Activated CD8-positive, alpha-beta memory T cell treated with anti-CD3 and anti-CD28 coated beads, Interleukin-2, amount 50 U/mL, for 1 hour (primary cell): ENCODE data around the gene TRABD2A.

Experiments used
- DNase-seq: peaks from one replicate; pipeline ENCODE4 v3.0.0-alpha.2; 2020; ENCODE audit errors: extremely low read depth

The TRABD2A gene

DNA sequence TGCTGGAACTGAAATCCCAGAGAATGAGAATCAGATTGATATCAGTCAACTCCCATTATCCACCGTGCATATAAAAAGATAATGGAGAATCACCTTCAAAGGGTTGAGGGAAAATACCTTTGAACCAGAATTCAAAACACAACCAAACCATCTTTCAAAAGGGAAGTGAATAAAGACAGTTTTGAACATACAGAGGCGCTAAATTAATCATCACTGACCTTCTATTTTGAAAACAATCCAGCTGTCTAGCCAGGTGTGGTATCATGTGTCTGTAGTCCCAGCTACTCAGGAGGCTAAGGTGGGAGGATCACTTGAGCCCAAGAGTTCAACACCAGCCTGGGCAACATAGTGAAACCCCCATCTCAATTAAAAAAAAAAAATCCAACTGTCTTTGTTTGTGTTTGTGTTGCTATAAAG is 63.6 kb downstream of the TRABD2A start:
- DNase-seq = no peak

DNA sequence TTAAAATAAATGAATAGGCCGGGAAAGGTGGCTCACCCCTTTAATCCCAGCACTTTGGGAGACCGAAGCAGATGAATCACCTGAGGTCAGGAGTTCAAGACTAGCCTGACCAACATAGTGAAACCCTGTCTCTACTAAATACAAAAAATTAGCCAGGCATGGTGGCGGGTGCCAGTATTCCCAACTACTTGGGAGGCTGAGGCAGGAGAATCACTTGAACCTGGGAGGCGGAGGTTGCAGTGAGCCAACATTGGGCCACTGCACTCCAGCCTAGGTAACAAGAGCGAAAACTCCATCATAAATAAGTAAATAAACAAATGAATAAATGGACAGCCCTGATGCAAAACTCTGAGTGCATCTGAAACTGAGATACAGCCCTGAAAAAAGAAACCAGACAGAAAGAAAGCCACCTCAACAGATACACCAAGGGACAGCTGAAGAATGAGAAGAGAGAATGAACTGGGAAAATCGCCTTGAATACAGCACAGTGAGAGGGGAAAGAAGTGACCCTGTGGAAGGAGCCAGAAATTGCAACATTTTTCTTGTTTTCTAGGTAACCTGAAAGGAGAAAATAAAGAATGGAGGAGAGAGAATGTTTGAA is 64.4 kb downstream of the TRABD2A start:
- DNase-seq = no peak

DNA sequence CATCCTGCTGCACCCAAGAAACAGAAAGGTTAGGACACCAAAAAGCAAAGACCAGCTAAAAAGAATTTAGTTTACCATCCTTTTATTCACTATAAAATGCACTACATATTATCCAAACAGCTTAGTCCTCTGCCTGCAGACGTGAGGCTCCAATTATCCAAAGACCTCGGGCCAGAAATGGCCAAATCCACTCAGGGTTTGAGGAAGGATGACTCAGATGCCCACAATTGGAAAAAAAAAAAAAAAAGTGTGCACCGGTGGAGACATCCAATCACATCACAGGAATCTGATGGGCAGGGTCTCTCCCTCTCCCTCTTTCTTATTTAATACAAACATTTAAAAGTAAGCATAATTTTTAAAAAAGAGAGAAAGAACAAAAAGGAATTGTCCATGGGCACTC is 65.7 kb downstream of the TRABD2A start:
- no peak for DNase-seq

DNA sequence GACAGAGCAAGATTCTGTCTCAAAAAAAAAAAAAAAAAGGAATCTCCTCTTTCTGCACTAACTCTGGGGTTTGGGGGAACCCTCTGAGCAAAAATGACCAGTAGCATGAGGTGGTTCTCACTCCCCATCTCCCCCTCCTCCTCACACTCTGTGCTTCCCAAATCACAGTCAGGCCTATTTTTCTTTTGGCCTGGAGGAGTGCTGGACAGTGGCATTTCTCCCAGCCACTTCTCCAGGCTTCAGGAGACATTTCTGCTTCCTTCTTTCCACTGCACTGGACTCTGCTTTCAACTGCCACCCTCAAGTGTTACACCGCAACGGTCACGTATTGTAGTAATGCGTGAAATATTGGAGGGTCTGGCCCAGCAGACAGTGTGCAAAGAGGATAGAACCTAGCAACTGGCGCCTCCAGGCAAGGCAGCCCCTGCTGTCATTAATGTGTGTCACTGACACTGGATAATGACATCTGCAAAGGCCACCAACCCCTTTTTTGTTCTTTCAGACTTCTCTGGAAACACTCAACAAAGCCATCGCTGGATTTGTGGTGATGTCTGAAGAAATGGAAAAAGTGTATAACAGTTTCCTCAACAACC is 68.9 kb downstream of the TRABD2A start:
- DNase-seq = no peak

DNA sequence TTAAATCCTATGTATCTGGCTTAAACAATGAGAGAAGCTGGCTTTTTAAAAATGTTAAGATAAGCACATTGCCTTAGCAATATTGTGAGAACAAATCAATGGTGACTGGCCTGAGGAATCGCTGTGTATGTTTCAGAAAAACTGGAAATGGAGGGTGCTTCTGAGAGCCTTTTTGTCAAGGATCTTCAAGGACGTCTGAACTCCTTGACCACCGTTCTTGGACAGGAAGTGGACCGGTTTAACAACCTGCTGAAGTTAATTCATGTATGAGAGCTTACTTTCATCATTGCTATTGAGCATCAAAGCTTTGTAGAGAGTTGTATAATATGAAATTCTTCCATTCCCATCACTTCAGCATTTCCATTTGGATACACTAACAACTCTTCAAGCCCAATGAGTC is 72.6 kb downstream of the TRABD2A start:
- no peak for DNase-seq

DNA sequence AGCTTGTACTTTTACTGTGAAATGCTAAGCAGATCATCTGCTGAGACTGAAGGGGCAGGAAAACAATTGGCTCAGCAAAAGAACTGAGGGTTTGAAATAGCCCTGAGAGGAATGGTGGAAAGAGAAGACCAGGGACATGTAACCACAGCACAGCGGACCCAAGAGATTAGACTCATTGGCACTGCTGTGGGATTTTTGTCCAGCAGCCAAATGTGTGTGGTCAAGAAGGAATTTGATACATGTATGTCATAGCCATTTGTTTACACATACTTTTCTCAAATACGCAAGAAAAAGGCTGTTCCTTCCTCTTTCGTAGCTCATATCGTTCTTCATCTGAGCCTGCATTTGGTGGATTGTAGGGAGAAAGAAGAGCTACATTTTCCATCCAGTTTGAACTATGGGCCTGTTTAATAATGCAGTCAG is 73.8 kb downstream of the TRABD2A start:
- no peak for DNase-seq

DNA sequence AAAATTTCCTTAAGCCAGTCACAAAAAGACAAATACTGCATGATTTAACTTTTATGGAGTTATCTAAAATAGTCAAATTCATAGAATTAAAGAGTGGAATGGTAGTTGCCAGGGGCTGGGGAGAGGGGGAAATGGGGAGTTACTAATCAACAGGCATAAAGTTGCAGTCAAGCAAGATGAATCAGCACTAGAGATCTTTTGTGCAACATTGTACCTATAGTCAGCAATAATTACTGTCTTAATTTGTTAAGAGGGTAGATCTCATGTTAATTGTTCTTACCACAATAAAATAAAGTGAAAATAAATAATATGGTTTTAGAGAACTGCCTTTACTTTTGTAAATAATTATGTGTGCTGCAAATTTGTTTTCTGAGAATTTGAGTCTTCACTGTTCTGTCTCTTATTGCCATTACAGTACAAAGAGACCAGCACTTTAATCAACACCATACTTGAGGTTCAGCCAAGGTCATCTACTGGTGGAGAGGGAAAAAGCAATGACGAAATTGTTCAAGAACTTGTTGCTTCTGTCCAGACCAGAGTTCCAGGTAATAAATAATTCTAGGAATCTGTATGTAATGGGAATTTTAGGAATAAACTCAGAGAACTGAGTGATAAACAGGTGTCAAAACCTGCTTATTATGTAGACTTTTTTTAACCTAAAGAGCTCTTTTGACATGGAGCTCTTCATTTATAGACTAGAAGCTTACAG is 75.5 kb downstream of the TRABD2A start:
- no peak for DNase-seq

DNA sequence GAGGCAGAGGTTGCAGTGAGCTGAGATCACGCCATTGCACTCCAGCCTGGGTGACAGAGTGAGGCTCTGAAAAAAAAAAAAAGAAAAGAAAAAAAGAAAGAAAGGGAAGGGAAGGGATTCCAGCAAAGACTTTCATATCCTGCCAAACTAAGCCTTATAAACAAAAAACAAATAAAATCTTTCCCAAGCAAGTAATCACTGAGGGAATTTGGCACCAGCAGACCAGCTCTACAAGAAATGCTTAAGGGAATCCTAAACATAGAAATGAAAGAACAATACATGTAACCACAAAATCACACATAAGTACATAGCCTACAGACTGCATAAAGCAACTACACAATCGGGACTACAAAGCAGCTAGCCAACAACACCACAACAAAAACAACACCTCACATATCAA is 79.1 kb downstream of the TRABD2A start:
- DNase-seq = no peak

DNA sequence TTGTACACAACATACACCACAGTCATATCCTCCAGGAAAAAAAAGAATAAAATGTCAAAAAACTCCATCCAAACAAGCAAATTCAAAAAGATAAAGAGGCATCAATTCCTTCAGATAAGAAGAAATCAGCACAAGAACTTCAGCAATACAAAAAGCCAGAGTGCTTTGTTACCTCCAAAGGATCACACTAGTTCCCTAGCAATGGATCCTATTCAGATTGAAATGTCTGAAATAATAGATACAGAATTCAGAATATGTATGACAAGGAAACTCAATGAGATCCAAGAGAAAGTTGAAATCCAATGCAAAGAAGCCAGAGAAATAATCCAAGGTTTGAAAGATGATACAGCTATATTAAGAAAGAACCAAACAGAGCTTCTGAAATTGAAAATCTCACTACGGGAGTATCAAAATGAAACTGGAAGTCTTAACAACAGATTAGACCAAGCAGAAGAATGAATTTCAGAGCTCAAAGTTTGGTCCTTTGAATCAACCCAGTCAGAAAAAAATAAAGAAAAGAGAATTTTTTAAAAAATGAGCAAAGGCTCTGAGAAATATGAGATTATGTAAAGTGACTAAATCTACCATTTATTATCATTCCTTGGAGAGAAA is 80.6 kb downstream of the TRABD2A start:
- DNase-seq = no peak

DNA sequence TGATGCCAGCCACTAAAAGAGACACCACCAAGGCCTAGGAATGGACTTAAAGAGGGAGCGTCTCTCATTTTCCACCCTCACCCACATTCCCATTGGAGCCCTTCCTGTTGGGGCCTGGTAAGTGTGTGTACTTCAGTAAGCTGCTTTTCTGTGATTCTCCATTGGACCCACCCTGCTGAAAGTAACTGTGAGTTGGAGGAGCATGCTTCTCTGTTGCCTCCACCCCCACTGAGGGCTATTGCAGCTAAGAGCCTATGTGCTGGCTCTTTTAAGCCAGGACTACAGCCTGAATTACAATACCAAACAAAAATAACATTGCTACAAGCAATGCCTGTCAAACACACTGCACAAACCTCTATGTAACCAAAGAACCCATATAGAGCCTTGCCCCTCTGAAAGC is 81.1 kb downstream of the TRABD2A start:
- DNase-seq = no peak

DNA sequence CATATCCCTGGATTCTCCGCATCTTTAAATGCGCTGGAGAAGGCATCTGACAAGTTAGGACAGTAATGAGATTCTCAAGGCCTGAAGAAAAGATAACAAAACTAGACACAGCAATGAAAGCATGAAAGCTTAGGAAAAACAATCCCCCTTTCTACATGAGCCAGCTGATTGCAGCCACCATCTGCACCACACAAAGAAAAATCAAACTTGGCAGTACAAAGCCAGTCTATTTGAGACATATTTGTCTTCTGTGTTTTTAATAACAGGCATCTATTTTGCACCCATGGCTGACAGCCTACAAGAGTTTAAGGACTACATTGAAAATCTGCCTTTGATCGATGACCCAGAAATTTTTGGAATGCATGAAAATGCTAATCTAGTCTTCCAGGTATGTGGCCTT is 83.6 kb downstream of the TRABD2A start:
- no peak for DNase-seq

DNA sequence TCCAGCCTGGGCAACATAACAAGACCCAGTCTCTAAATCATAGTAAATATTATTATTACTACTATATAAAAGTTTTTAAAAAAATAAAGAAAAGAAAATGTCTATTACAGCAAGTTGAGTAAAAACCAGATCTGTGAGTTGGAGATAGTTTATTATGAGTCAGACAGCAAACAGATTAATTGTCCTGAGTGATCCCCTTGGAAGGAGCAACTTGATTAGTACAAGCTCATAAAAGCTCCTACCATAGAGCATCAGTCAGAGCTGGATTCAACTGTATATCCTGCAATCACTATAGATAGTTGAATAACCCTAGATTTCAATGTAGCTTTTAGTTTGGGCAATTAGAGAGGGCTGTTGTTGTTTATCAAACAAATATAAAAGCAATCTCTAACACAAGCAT is 84.1 kb downstream of the TRABD2A start:
- no peak for DNase-seq

DNA sequence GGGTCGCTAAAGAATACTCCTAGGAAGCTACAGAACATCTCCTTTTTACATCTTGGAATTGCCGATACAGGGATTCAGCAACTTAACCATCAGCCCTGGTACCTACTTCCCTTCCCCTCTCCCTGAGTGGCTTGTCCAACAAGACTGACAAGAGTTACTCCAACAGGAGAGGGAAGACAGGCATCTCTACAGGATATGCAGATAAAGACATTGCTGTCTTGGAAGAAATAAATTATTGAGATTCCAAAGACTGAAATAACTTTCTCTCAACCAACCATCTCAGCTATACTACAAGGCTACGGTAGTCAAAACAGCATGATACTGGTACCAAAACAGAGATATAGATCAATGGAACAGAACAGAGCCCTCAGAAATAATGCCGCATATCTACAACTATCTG is 87.2 kb downstream of the TRABD2A start:
- no peak for DNase-seq

DNA sequence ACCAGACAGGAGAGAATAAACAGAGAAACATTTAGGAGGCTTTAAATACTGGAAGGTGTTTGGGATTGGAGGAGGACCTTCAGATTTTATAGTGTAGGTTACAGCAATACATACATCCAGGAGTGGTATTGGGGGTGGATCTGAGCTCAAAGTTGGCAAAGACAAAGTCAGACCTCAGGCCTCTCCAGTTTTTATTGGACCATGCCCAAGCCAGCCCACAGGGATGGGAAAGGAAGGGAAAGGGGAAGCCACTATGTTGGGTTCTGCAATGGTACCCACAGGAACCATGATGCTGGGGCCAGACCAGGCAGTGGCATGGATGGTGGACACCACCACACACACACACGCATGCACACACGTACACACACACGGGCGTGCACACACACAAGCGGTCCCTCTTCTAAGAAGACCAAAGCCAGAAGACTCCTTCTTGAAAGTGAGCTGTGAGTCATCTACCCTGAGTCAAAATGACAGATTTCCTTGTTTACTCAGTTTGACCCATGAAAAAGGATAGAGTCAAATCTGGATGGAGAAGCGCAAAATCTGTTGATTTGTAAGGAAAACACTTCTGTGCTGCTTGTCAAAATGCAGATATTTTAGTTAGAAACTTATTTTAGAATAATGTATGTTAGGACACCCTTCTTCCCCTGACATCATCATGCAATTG is 87.9 kb downstream of the TRABD2A start:
- no peak for DNase-seq

DNA sequence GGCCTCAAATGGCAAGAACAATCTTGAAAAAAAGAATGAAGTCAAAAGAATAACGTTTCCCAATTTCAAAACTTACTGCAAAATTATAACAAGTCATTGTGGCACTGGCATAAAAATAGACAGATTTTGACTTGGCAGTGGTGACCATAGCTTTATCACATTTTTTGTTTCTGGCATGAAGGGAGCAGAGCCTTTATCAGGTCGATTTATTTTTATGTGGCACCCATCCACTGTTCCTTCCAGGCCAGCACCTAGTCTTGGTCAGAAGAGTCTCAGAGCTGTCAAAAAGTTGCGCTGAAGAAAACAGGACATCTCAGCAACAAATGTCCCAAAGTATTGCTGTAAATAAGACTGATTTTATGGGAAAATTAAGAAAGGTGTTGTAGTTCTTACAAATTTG is 92.4 kb downstream of the TRABD2A start:
- DNase-seq = no peak

DNA sequence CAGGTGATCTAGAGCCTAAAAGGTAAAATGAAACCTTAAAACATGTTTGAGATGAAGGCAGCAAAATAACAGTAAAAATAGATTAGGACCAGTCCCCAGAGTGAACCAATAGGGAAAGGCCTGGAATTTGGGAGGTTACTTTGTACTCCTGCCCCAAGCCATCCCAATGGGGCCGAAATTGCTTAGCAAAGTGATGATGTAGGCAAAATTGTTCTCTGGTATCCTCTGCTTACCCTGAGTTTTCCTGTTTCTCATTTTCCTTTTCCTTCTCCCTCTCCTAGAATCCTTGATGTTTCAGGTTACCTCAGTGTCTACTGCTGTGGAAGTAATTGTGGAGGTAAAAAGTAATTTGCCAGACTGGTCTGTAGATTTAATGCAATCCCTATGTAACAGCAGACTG is 92.9 kb downstream of the TRABD2A start:
- DNase-seq = no peak

DNA sequence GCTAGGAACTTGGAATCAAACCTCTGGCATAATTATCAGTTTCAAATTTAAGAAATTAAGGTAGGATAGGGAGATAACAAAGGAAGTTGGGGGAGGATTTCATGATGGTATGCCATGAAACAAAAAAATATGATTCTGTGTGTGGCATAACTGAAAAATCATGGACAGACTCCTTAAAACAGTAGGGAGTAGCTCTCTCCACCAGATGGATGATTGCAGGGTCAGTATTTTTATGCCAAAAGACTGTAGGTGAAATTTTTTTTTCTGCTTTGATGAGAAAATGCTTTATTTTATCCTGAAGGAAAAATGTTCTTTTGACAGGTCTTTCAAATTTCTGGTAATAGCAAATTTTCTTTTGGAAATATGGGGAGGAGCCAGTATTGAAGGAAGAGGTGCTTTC is 94.3 kb downstream of the TRABD2A start:
- DNase-seq = no peak

DNA sequence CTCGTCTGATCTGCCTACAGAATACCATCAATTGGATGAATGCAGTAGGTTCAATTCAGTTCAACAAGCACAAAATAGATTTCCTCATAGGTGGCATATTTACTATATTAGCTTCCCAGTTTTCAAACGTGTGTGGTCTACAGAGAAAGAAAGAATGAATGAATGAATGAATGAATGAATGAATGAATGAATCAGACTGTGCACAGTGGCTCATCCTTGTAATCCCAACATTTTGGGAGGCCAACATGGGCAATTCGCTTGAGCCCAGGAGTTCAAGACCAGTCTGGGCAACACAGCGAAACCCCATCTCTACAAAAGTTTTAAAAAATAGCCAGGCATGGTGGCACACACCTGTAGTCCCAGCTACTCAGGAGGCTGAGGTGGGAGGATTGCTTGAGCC is 94.9 kb downstream of the TRABD2A start:
- no peak for DNase-seq

DNA sequence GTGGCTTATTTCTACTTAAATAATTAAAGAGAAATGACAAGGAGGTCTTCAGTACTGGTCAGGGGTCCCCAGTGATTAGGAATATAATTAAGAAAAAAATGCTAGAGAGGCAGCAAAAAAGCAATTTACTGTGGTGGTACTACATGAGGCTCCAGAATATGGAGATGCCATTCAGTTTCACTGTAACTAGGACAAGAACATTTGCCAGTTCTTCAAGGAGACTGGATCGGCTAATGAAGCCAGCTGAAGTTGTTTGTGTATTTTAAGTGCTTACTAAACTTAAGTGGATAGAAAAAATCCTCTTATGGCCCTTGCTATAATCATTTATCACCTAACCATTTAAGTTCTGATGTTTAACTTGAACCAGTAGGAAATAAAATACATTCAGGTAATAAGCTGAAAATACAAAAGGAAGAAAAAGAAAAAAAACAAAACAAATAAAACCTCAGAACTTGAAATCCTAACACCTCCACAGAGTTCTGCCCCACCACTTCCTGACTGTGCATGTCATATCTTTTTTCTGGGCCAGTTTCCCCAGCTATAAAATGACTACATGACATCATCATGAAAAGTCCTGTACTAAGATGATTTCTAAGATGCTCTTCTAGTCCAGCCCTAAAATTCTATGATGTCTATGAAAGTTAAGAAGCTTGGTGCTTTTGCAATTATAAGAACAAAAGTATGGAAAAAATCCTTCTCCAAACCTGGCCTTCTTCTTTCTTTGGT is 98.0 kb downstream of the TRABD2A start:
- peak; percentile 18 for DNase-seq

DNA sequence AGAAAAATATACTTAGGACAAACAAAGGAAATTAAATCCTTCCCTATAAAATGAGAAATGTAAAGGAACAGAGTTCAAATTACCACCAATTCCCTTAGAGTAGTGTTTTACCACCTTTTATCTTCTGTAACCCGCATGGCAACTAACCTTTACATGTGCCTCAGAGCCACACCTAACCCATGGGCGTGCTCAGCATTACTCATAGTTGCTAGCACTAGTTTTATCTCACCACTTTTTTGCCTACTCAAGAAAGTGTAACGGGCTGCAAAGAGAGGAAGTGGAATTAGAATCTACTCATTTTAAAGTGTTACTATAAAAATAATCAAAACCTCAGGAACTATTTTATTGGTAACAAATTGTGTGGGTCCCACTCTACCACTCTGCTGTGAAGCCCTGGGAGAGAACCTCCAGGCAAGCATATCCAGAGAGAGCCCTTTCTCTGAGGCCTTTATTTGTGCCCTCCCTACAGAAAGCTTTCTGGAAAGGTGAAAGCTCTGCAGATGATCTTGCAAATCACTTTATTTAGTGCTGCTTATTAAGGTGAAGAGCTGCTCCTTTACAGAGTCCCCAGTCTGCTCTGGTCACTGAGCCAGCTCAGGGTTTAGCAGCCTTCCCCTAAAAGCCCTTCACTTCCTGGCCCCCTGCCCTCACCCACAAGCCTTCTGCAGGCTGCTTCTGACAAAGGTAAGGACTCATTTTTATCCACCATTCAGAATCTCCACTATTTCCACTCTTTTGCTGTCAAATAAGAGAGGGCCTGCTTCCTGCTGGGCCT is 98.8 kb downstream of the TRABD2A start:
- DNase-seq = peak; percentile 31

DNA sequence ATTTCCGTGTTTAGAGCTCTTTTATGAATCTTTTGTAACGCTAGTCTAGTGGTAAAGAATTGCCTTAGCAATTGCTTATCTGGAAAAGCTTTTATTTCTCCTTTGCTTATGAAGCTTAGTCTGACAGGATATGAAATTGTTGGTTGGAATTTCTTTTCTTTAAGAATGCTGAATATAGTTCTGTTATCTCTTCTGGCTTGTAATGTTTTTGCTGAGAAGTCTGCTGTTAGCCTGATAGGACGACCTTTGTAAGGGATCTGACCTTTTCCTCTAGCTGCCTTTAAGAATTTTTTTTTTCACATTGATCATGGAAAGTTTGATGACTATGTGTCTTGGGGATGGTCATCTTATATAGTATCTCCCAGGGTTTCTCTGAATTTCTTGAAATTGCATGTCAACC is 101.1 kb downstream of the TRABD2A start:
- DNase-seq = no peak
